ENCODE data around the gene FNDC10.
"Not testable (repeated sequence)": the region's sequence is repeated elsewhere in the genome, so short reads cannot be mapped to it uniquely, and the experiment has no call there.

Gene FNDC10

GRCh38 chr1:1599935-1600860 is at the start of gene FNDC10:
Gene FNDC10 (minus strand): TSS chr1:1600135. CDS start chr1:1600015, 120 bp downstream.
- no peak for DNase-seq

- not testable (repeated sequence) for DNase-seq
These were observed 48.3 kb upstream of the FNDC10 start for GRCh38 chr1:1648265-1648664.

GRCh38 chr1:1647567-1648241 is 47.8 kb upstream of the FNDC10 start:
- DNase-seq, result not testable (repeated sequence)

GRCh38 chr1:1646326-1646725 is 46.4 kb upstream of the FNDC10 start:
- DNase-seq, result not testable (repeated sequence)

- DNase-seq, result not testable (repeated sequence)
These were observed 41.0 kb upstream of the FNDC10 start for GRCh38 chr1:1640711-1641461.

GRCh38 chr1:1640081-1640480 is 40.1 kb upstream of the FNDC10 start:
- DNase-seq, result not testable (repeated sequence)

- DNase-seq, result not testable (repeated sequence)
These were observed 39.4 kb upstream of the FNDC10 start for GRCh38 chr1:1639368-1639767.

GRCh38 chr1:1638528-1638927 is 38.6 kb upstream of the FNDC10 start:
- DNase-seq, result not testable (repeated sequence)

GRCh38 chr1:1637479-1637875 is 37.5 kb upstream of the FNDC10 start:
- DNase-seq, result not testable (repeated sequence)

- DNase-seq, result not testable (repeated sequence)
These were observed 36.9 kb upstream of the FNDC10 start for GRCh38 chr1:1636621-1637478.

- not testable (repeated sequence) for DNase-seq
These were observed 34.7 kb upstream of the FNDC10 start for GRCh38 chr1:1634613-1635012.

GRCh38 chr1:1633409-1633808 is 33.5 kb upstream of the FNDC10 start:
- not testable (repeated sequence) for DNase-seq

- no peak for DNase-seq
These were observed 32.0 kb upstream of the FNDC10 start, which contains the start of gene MMP23B for GRCh38 chr1:1631782-1632420. Gene MMP23B (plus strand): TSS chr1:1632173. CDS start chr1:1632219, 46 bp downstream.

- no peak for DNase-seq
These were observed 31.2 kb upstream of the FNDC10 start for GRCh38 chr1:1630965-1631781.

GRCh38 chr1:1630191-1630964 is 30.4 kb upstream of the FNDC10 start:
- DNase-seq, result peak; percentile 74

GRCh38 chr1:1629430-1630190 is 29.7 kb upstream of the FNDC10 start:
- no peak for DNase-seq

GRCh38 chr1:1628754-1629429 is 29.0 kb upstream of the FNDC10 start:
- DNase-seq, result no peak

Measured in fibroblast of skin of right quadriceps (primary cell).